Astrocyte of the hippocampus (primary cell): ENCODE measurements around the gene NBEAL2.
"Not testable (repeated sequence)": the region's sequence is repeated elsewhere in the genome, so short reads cannot be mapped to it uniquely, and the experiment has no call there.

Source experiments
- DNase-seq: peaks from one replicate; pipeline ENCODE4 v3.0.0; 2011; ENCODE audit warnings: low read depth, low spot score

Gene NBEAL2

GRCh38 chr3:47037302-47037701 lies 57.8 kb downstream of the NBEAL2 start:
- DNase-seq, result not testable (repeated sequence)

- DNase-seq, result no peak
These were observed 61.6 kb downstream of the NBEAL2 start for GRCh38 chr3:47041114-47041513.

GRCh38 chr3:47042231-47042791 lies 62.8 kb downstream of the NBEAL2 start:
- DNase-seq, result no peak

GRCh38 chr3:47047069-47047468 lies 67.6 kb downstream of the NBEAL2 start:
- DNase-seq, result no peak

GRCh38 chr3:47047673-47048072 lies 68.2 kb downstream of the NBEAL2 start:
- no peak for DNase-seq

- no peak for DNase-seq
These were observed 74.9 kb downstream of the NBEAL2 start for GRCh38 chr3:47054412-47054811.

- no peak for DNase-seq
These were observed 77.2 kb downstream of the NBEAL2 start for GRCh38 chr3:47056705-47057104.

GRCh38 chr3:47057212-47057671 lies 77.8 kb downstream of the NBEAL2 start:
- DNase-seq, result peak; percentile 74
